Right cardiac atrium (tissue), 5 donors: ENCODE results near the gene FAAP24. TPM values are rescaled to one million over a fixed set of nuclear protein-coding genes. Genes with fewer than 3 reads are reported as not detected.
"Not testable (repeated sequence)": the region's sequence is repeated elsewhere in the genome, so short reads cannot be mapped to it uniquely, and the experiment has no call there.

Source experiments
- ATAC-seq, 2 donors: fragments of 200-7000 bp; cut with Tn5 transposase; one replicate each; pipeline versions ENCODE4 v1.8.0 to v1.9.1; 2020; ENCODE audit warnings: moderate library complexity in 2 of 2, mild to moderate bottlenecking in 1 of 2
- DNase-seq, 3 donors: peaks; one replicate each; pipeline ENCODE4 v3.0.0-alpha.2; 2020
- H3K27ac ChIP-seq: one replicate; pipeline ENCODE4 v1.5.1; 2013; ENCODE audit warnings: mild to moderate bottlenecking, low read length, control low read depth, moderate library complexity
- H3K27me3 ChIP-seq: one replicate; pipeline ENCODE4 v1.6.1; 2013; ENCODE audit not compliant: control insufficient read depth, insufficient read depth
- H3K4me1 ChIP-seq: one replicate; pipeline ENCODE4 v1.6.1; 2013; ENCODE audit warnings: low read length; ENCODE audit not compliant: control insufficient read depth, insufficient read depth
- H3K4me3 ChIP-seq: one replicate; pipeline ENCODE4 v1.5.1; 2013; ENCODE audit warnings: low read length, control low read depth
- H3K9me3 ChIP-seq: one replicate; pipeline ENCODE4 v1.6.1; 2013; ENCODE audit warnings: low read length; ENCODE audit not compliant: control insufficient read depth
- WGBS: extraction: QIAGEN DNeasy Blood & Tissue Kit; methylation state at CpG from one replicate; pipeline ENCODE4 v1.1.7; 2013; 5-methylcytosine and 5-hydroxymethylcytosine counted together
- intact Hi-C, 4 donors: fragments of 100-400 bp; cut with DNase I; formaldehyde crosslinking; loops; one replicate each; pipeline versions ENCODE4 v1.11.0 to v1.14.0; 2022 to 2023
- polyA plus RNA-seq: library from polyadenylated mRNA; stranded (reverse); fragments of 200-250 nt; gene quantifications from one replicate; pipeline ENCODE4 v1.2.3, GENCODE V29; 2013
- total RNA-seq, 4 donors: library from RNA; stranded (reverse); fragmentation: NEBNext Ultra II Directional; extraction: Animal tissue kit (Norgen Biotek cat#: 25700); gene quantifications; one replicate each; pipeline ENCODE4 v1.2.1, GENCODE V29; 2021
- donor health status: healthy with polysubstance abuse.
- donor health status: DM: no; HTN: yes; CAD: no.
- donor health status: DM: no; HTN: no; CAD: no.
- donor health status: DM: no; HTN: yes; CAD: no; lungs with severe emphysema.
- donor health status: DM: yes; HTN: yes; CAD: no.

FAAP24 gene
- total and polyA plus RNA-seq, 5 donors, result 0.66 to 0.97 (median 0.76) TPM; not detected in 1

DNA sequence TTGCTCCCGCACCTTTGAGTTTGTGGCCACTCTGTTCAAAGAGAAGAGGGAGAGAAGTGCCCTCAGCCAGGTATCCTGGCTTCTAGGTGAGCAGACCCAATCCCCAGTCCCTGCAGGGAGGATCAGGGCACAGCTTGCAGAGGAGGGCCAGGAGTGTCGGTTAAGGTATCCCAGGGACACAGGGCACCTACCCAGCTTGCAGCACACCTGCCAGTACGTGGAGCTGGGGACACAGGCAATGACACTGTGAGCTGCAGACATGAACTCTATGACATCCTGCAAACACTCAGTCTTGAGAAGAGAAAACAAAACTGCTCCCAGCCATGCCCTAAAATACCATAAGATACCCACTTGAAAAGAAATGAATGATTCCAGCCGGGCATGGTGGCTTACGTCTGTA lies 54.6 kb downstream of the FAAP24 start:
- WGBS, result 89% methylated on average over 5 of the region's 5 CpGs
- H3K27me3 ChIP-seq, intact Hi-C loops, H3K4me1 ChIP-seq, DNase-seq, H3K4me3 ChIP-seq, ATAC-seq, H3K9me3 ChIP-seq, H3K27ac ChIP-seq: not testable (repeated sequence)

Other genes with a start within 250 kb of the FAAP24 start
- gene SLC7A9, start 102.5 kb upstream of the FAAP24 start, total RNA-seq, result under 1 TPM in 1 of 4 donors, not detected in 3; 0.18 TPM
- 0.18 TPM for gene SLC7A9, start 102.5 kb upstream of the FAAP24 start, polyA plus RNA-seq
- gene CEP89, start 284 bp upstream of the FAAP24 start, total RNA-seq, result 10 to 100 TPM in 1 of 4 donors, 1 to 10 TPM in 3; 9.2 to 11.3 (median 9.3) TPM
- gene CEP89, start 284 bp upstream of the FAAP24 start, polyA plus RNA-seq, result 5.6 TPM
- gene RHPN2, start 92.6 kb downstream of the FAAP24 start, total RNA-seq, result 1 to 10 TPM; 1.6 to 3.1 (median 2.0) TPM
- gene RHPN2, start 92.6 kb downstream of the FAAP24 start, polyA plus RNA-seq, result 1.8 TPM
- gene GPATCH1, start 108.9 kb downstream of the FAAP24 start, total RNA-seq, result 1 to 10 TPM; 4.2 to 7.2 (median 6.3) TPM
- gene GPATCH1, start 108.9 kb downstream of the FAAP24 start, polyA plus RNA-seq, result 3.0 TPM
- not detected for gene WDR88, start 159.9 kb downstream of the FAAP24 start, total RNA-seq
- gene WDR88, start 159.9 kb downstream of the FAAP24 start, polyA plus RNA-seq, result not detected
- gene LRP3, start 222.1 kb downstream of the FAAP24 start, total RNA-seq, result 10 to 100 TPM; 14.4 to 20.7 (median 14.8) TPM
- gene LRP3, start 222.1 kb downstream of the FAAP24 start, polyA plus RNA-seq, result 13.2 TPM